ENCODE results near the gene CLASP1. TPM values are rescaled to one million over a fixed set of nuclear protein-coding genes. Genes with fewer than 3 reads are reported as not detected.
A peak's percentile ranks its signal among the peaks of the same experiment; 100 is the strongest.

CLASP1 gene
- total RNA-seq, 1 experiment from 2014 or later = 46.1 TPM

DNA sequence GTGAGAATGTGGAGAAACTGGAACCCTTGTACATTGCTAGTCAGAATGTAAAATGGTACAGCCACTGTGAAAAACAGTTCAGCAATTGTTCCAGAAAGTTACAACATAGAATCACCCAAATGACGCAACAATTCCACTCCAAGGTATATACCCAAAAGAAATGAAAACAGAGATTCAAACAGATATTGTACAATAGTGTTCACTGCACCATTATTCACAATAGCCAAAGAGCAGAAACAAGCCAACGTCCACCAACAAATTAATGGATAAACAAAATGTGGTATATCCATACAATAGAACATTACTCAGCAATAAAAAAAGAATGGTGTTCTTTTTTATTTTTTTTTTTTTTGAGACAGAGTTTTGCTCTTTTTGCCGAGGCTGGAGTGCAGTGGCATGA lies 10.9 kb downstream of the CLASP1 start:
- POLR2A ChIA-PET = no interaction called here
- peaks cover 10% of the 10 kb centered on the region for H3K4me1 Mint-ChIP-seq (ENCODE audit: low read depth, unreplicated experiment)

DNA sequence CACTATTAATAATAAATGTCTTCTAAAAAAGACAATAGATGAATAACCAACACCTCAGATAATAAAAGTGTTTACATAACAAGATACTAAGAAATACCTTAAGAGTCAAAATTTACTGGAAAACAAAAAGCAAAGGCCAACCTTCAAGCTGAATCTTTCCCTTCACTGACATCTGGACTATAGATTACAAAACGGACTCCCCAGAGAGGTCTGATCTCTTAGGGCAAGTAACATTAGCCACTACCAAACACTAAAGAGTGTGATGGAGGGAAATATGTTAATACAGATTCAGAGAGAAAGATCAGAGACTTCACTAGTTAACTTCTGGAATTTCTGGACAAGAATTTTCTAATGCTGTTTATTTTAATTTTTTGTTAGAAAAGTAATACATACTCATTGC lies 13.9 kb downstream of the CLASP1 start:
- Mint-ChIP-seq H3K27me3 (ENCODE audit: insufficient read depth, unreplicated experiment) (no peaks in the 10 kb centered on the region), H3K27ac (ENCODE audit: unreplicated experiment) (peak overlapping the region; percentile 14), H3K36me3 (ENCODE audit: insufficient read depth, unreplicated experiment) (peaks cover 18% of the 10 kb centered on the region), H3K9me3 (ENCODE audit: unreplicated experiment) (peaks cover 7% of the 10 kb centered on the region), H3K4me3 (ENCODE audit: unreplicated experiment) (no peak overlapping the region), H3K4me1 (ENCODE audit: low read depth, unreplicated experiment) (peaks cover 12% of the 10 kb centered on the region)
- Histone ChIP-seq H3K36me3 (ENCODE audit: control insufficient read depth, insufficient read depth, low read length) (no peaks in the 10 kb centered on the region), H3K4me1 (no peaks in the 10 kb centered on the region), H3K9me3 (peaks cover 5% of the 10 kb centered on the region; the same call in 1 of the 2 replicates), H3K4me3 (ENCODE audit: low read depth, low read length) (no peak overlapping the region), H3K27me3 (replicated peaks; ENCODE audit: control insufficient read depth, insufficient read depth, low read length) (no peaks in the 10 kb centered on the region)
- no peak for DNase-seq
- POLR2A ChIA-PET = no interaction called here
- TF ChIP-seq, protein P1, sequence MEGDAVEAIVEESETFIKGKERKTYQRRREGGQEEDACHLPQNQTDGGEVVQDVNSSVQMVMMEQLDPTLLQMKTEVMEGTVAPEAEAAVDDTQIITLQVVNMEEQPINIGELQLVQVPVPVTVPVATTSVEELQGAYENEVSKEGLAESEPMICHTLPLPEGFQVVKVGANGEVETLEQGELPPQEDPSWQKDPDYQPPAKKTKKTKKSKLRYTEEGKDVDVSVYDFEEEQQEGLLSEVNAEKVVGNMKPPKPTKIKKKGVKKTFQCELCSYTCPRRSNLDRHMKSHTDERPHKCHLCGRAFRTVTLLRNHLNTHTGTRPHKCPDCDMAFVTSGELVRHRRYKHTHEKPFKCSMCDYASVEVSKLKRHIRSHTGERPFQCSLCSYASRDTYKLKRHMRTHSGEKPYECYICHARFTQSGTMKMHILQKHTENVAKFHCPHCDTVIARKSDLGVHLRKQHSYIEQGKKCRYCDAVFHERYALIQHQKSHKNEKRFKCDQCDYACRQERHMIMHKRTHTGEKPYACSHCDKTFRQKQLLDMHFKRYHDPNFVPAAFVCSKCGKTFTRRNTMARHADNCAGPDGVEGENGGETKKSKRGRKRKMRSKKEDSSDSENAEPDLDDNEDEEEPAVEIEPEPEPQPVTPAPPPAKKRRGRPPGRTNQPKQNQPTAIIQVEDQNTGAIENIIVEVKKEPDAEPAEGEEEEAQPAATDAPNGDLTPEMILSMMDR (IDR thresholded peaks at IDR 0.05; ENCODE audit: insufficient read depth in 1 of 2, low read depth in 1 of 2, low read length in 1 of 2, severe bottlenecking in 1 of 2, unreplicated experiment in 1 of 2) = no peak
- BruUV-seq (replicated peaks) = no TSS peak
- intact Hi-C loops (cut with micrococcal nuclease; ENCODE audit: unreplicated experiment) = no loop called here
- CTCF ChIA-PET = no interaction called here

More for the DNA sequence above, 10.9 kb downstream of the CLASP1 start:
- peaks cover 7% of the 10 kb centered on the region for H3K9me3 Mint-ChIP-seq (ENCODE audit: unreplicated experiment)
- intact Hi-C loops (cut with micrococcal nuclease; ENCODE audit: unreplicated experiment) = no loop called here
- no peaks in the 10 kb centered on the region for H3K27me3 ChIP-seq (replicated peaks; ENCODE audit: control insufficient read depth, insufficient read depth, low read length)
- H3K36me3 Mint-ChIP-seq (ENCODE audit: insufficient read depth, unreplicated experiment) = peaks cover 18% of the 10 kb centered on the region
- CTCF ChIA-PET = no interaction called here
- no TSS peak for BruUV-seq (replicated peaks)
- H3K4me3 Mint-ChIP-seq (ENCODE audit: unreplicated experiment) = no peak overlapping the region
- no peaks in the 10 kb centered on the region for H3K27me3 Mint-ChIP-seq (ENCODE audit: insufficient read depth, unreplicated experiment)
- no peak overlapping the region for H3K27ac Mint-ChIP-seq (ENCODE audit: unreplicated experiment)
- peaks cover 5% of the 10 kb centered on the region; the same call in 1 of the 2 replicates for H3K9me3 ChIP-seq
- no peaks in the 10 kb centered on the region for H3K36me3 ChIP-seq (ENCODE audit: control insufficient read depth, insufficient read depth, low read length)
- DNase-seq = no peak
- no peaks in the 10 kb centered on the region for H3K4me1 ChIP-seq
- TF ChIP-seq, protein P1 (IDR thresholded peaks at IDR 0.05; ENCODE audit: insufficient read depth in 1 of 2, low read depth in 1 of 2, low read length in 1 of 2, severe bottlenecking in 1 of 2, unreplicated experiment in 1 of 2) = no peak
- H3K4me3 ChIP-seq (ENCODE audit: low read depth, low read length) = no peak overlapping the region

DNA sequence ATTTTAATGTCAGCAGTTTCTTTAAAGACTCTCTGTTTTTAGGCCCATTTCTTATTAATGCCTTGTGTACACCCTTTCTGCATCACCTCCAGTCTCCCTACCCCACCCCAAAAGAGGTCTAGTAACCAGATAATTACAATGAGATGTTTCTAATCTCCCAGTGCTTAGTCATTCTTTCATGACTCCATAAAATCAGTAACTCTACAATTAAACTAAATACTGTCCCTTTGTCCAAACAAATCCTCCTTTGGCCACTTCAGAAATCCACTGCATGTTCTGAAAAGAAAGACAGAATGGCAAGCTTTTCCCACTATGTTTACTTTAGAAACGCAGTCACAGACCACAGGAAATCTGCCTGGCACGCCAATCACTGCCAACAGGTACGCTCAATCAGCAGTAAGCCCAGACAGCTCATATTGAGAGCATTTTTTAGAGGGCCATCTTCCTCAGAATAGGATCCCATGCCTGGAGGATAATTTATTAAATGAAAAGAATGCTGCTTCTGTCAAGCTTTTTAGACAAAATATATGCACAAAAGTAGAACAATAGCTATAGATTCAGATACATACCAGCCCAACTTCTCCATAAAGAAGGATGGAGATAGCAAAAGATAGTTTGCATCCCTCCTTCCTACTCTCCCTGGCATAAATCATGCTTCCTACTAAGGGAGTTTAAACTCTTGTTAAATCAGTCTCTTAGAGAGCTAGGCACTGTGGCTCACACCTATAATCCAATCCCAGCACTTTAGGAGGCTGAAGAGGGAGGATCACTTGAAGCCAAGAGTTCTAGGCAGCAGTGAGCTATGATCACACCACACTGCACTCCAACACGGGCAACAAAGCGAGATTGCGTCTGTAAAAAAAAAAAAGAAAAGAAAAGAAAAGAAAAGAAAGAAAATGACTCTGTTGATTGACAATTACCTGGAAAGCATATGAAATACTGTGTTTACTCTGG lies 14.6 kb downstream of the CLASP1 start:
- peaks cover 7% of the 10 kb centered on the region for H3K9me3 Mint-ChIP-seq (ENCODE audit: unreplicated experiment)
- DNase-seq = no peak

More for the DNA sequence above, 14.6 kb downstream of the CLASP1 start:
- Histone ChIP-seq H3K9me3 (peaks cover 5% of the 10 kb centered on the region; the same call in 1 of the 2 replicates), H3K4me3 (ENCODE audit: low read depth, low read length) (no peak overlapping the region), H3K36me3 (ENCODE audit: control insufficient read depth, insufficient read depth, low read length) (no peaks in the 10 kb centered on the region), H3K4me1 (no peaks in the 10 kb centered on the region), H3K27me3 (replicated peaks; ENCODE audit: control insufficient read depth, insufficient read depth, low read length) (no peaks in the 10 kb centered on the region)
- Mint-ChIP-seq H3K4me1 (ENCODE audit: low read depth, unreplicated experiment) (peaks cover 12% of the 10 kb centered on the region), H3K36me3 (ENCODE audit: insufficient read depth, unreplicated experiment) (peaks cover 18% of the 10 kb centered on the region), H3K4me3 (ENCODE audit: unreplicated experiment) (no peak overlapping the region), H3K27me3 (ENCODE audit: insufficient read depth, unreplicated experiment) (no peaks in the 10 kb centered on the region), H3K27ac (ENCODE audit: unreplicated experiment) (peak overlapping the region; percentile 33)
- TF ChIP-seq, protein P1 (IDR thresholded peaks at IDR 0.05; ENCODE audit: insufficient read depth in 1 of 2, low read depth in 1 of 2, low read length in 1 of 2, severe bottlenecking in 1 of 2, unreplicated experiment in 1 of 2) = no peak
- POLR2A ChIA-PET = no interaction called here
- CTCF ChIA-PET = no interaction called here
- intact Hi-C loops (cut with micrococcal nuclease; ENCODE audit: unreplicated experiment) = no loop called here
- no TSS peak for BruUV-seq (replicated peaks)
